Measurements from ENCODE around the gene CDC27.
"Not testable (repeated sequence)": the region's sequence is repeated elsewhere in the genome, so short reads cannot be mapped to it uniquely, and the experiment has no call there.

Gene CDC27

GRCh38 chr17:47159315-47159714, 29.8 kb downstream of the CDC27 start:
- no peak for DNase-seq (ENCODE audit: extremely low spot score)
- ChIA-PET POLR2A (interaction anchor here (0.6 kb wide), 1 partner anchor 25 kb away, joined by 3 read pairs; no protein-coding TSS in a partner anchor), CTCF (no interaction called here)
- no peak for TF ChIP-seq PKNOX1 (IDR thresholded peaks at IDR 0.05)
- no peak for TF ChIP-seq NFRKB (IDR thresholded peaks at IDR 0.05)

GRCh38 chr17:47145351-47145750, 43.7 kb downstream of the CDC27 start:
- no peak for TF ChIP-seq CTBP1 (IDR thresholded peaks at IDR 0.05; ENCODE audit: borderline replicate concordance)
- no peak for TF ChIP-seq FOXK2 (IDR thresholded peaks at IDR 0.05)
- TF ChIP-seq LEF1 (IDR thresholded peaks at IDR 0.05; ENCODE audit: borderline replicate concordance): no peak
- TF ChIP-seq ZNF384 (IDR thresholded peaks at IDR 0.05): no peak
- DNase-seq (ENCODE audit: extremely low spot score): no peak
- ChIA-PET CTCF (no interaction called here), POLR2A (no interaction called here)

GRCh38 chr17:47135235-47135634, 53.9 kb downstream of the CDC27 start:
- ChIA-PET POLR2A (no interaction called here), CTCF (no interaction called here)
- no peak for TF ChIP-seq NFRKB (IDR thresholded peaks at IDR 0.05)
- no peak for TF ChIP-seq BHLHE40 (IDR thresholded peaks at IDR 0.05; ENCODE audit: borderline replicate concordance)
- TF ChIP-seq HDGF (IDR thresholded peaks at IDR 0.05; ENCODE audit: borderline replicate concordance): no peak
- no peak for TF ChIP-seq L3MBTL2 (conservative IDR thresholded peaks at IDR 0.05)
- no peak for TF ChIP-seq SP1 (IDR thresholded peaks at IDR 0.05)
- TF ChIP-seq FOXM1 (IDR thresholded peaks at IDR 0.05; ENCODE audit: borderline replicate concordance): no peak
- TF ChIP-seq CTBP1 (IDR thresholded peaks at IDR 0.05; ENCODE audit: borderline replicate concordance): no peak
- TF ChIP-seq ZNF384 (IDR thresholded peaks at IDR 0.05): no peak
- no peak for TF ChIP-seq TARDBP (IDR thresholded peaks at IDR 0.05)
- TF ChIP-seq ARNT (IDR thresholded peaks at IDR 0.05): no peak
- TF ChIP-seq ELF4 (IDR thresholded peaks at IDR 0.05): no peak
- DNase-seq (ENCODE audit: extremely low spot score): no peak

- DNase-seq (ENCODE audit: extremely low spot score); CTCF ChIA-PET; POLR2A ChIA-PET: not testable (repeated sequence)
Measured at GRCh38 chr17:47134354-47134753, 54.7 kb downstream of the CDC27 start.

GRCh38 chr17:47131761-47132160, 57.3 kb downstream of the CDC27 start:
- DNase-seq (ENCODE audit: extremely low spot score): no peak
- CTCF ChIA-PET: no interaction called here
- no peak for TF ChIP-seq PKNOX1 (IDR thresholded peaks at IDR 0.05)
- no peak for TF ChIP-seq LEF1 (IDR thresholded peaks at IDR 0.05; ENCODE audit: borderline replicate concordance)
- no peak for TF ChIP-seq HDGF (IDR thresholded peaks at IDR 0.05; ENCODE audit: borderline replicate concordance)
- POLR2A ChIA-PET: no interaction called here

GRCh38 chr17:47126835-47127234, 62.3 kb downstream of the CDC27 start:
- DNase-seq (ENCODE audit: extremely low spot score); CTCF ChIA-PET; POLR2A ChIA-PET: not testable (repeated sequence)

GRCh38 chr17:47123262-47123661, 65.8 kb downstream of the CDC27 start:
- DNase-seq (ENCODE audit: extremely low spot score); POLR2A ChIA-PET: not testable (repeated sequence)
- CTCF ChIA-PET: interaction anchor here (0.6 kb wide), 1 partner anchor 164 kb away, joined by 3 read pairs; no protein-coding TSS in a partner anchor

- ChIA-PET CTCF (no interaction called here), POLR2A (no interaction called here)
- DNase-seq (ENCODE audit: extremely low spot score): no peak
- TF ChIP-seq LEF1 (IDR thresholded peaks at IDR 0.05; ENCODE audit: borderline replicate concordance) (no peak), TARDBP (IDR thresholded peaks at IDR 0.05) (no peak), PKNOX1 (IDR thresholded peaks at IDR 0.05) (no peak), ELF4 (IDR thresholded peaks at IDR 0.05) (no peak), FOXK2 (IDR thresholded peaks at IDR 0.05) (no peak), BHLHE40 (IDR thresholded peaks at IDR 0.05; ENCODE audit: borderline replicate concordance) (no peak), SP1 (IDR thresholded peaks at IDR 0.05) (no peak), HDGF (IDR thresholded peaks at IDR 0.05; ENCODE audit: borderline replicate concordance) (no peak), ZNF384 (IDR thresholded peaks at IDR 0.05) (no peak), FOXM1 (IDR thresholded peaks at IDR 0.05; ENCODE audit: borderline replicate concordance) (no peak)
Measured at GRCh38 chr17:47120521-47121095, 68.5 kb downstream of the CDC27 start.
